ENCODE data around the gene TAPT1. TPM values are rescaled to one million over a fixed set of nuclear protein-coding genes. Genes with fewer than 3 reads are reported as not detected.

Gene TAPT1
- total and polyA plus RNA-seq, 9 of the 15 experiments (the other 6 are each of a cell fraction or from before 2014, with no cell fraction given) = 1.6 to 36.7 (median 20.7) TPM

- DNase-seq (ENCODE audit: extremely low read depth in 1 of 4, low spot score in 3 of 4) = no peak
- Histone ChIP-seq H3K27me3 (ENCODE audit: control insufficient read depth in 2 of 2, insufficient read depth in 2 of 2, low read length in 2 of 2) (0 out of 5 replicates have a peak, but pooled peaks cover 0 to 5% of the 10 kb centered on the region in 2 experiments), H3K36me3 (ENCODE audit: control insufficient read depth, insufficient read depth, low read length) (no peaks in the 10 kb centered on the region), H2AFZ (ENCODE audit: low read depth, low read length) (no peak overlapping the region), H3K27ac (ENCODE audit: extremely low read depth, low read depth, low read length) (no peak overlapping the region), H3K79me2 (ENCODE audit: control insufficient read depth, insufficient read depth, low read length) (no peaks in the 10 kb centered on the region), H3K9me1 (ENCODE audit: control insufficient read depth, insufficient read depth, low read length) (no peaks in the 10 kb centered on the region), H3K4me3 (no peak overlapping the region), H3K9ac (ENCODE audit: insufficient read depth in 1 of 2, low read depth in 2 of 2, low read length in 2 of 2) (no peak overlapping the region), H3K4me1 (replicated peaks in 1 of 2; ENCODE audit: control insufficient read depth in 2 of 2, insufficient read depth in 2 of 2, low read length in 2 of 2) (no peaks in the 10 kb centered on the region; a peak in 1 of 5 replicates), H3K4me2 (ENCODE audit: insufficient read depth, low read length) (no peak overlapping the region), H3K9me3 (replicated peaks; ENCODE audit: control insufficient read depth, insufficient read depth, low read depth, low read length) (no peaks in the 10 kb centered on the region; the same call in 1 of the 2 replicates), H4K20me1 (replicated peaks; ENCODE audit: control insufficient read depth, insufficient read depth, low read length) (no peaks in the 10 kb centered on the region)
- FAIRE-seq = no peak
- TF ChIP-seq, protein P1, sequence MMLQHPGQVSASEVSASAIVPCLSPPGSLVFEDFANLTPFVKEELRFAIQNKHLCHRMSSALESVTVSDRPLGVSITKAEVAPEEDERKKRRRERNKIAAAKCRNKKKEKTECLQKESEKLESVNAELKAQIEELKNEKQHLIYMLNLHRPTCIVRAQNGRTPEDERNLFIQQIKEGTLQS (IDR thresholded peaks at IDR 0.05) = peak; percentile 65
- TF ChIP-seq, protein P1 (CRISPR knock-in tag; conservative IDR thresholded peaks at IDR 0.05) = no peak
- TF ChIP-seq ATF4 (CRISPR knock-in tag; IDR thresholded peaks at IDR 0.05) (peak; percentile 65), FOSL1 (tag; conservative IDR thresholded peaks at IDR 0.05) (peak; percentile 74), CEBPG (CRISPR knock-in tag; IDR thresholded peaks at IDR 0.05) (no peak), CEBPG (tag; conservative IDR thresholded peaks at IDR 0.05 in 1 of 2, IDR thresholded peaks at IDR 0.05 in 1 of 2) (peak in 1 of 2 experiments; percentile 84; a peak in 3 of 4 replicates), JUND (IDR thresholded peaks at IDR 0.05; ENCODE audit: borderline replicate concordance, low read depth, low read length) (0 out of 2 replicates have a peak, but pooled peaks have one; percentile 23), JUND (tag; IDR thresholded peaks at IDR 0.05; ENCODE audit: borderline replicate concordance, low read depth, low read length) (no peak), ZNF274 (IDR thresholded peaks at IDR 0.05; ENCODE audit: borderline replicate concordance, low read depth, low read length) (no peak)
- ChIA-PET POLR2A (interaction anchor here (1.2 kb wide), 1 partner anchor 10 kb away, joined by 3 read pairs; no protein-coding TSS in a partner anchor), CTCF (ENCODE audit: low intra/inter-chr PET ratio) (no interaction called here)
- in situ Hi-C loops (cut with MboI) = loop anchor here (25.0 kb wide), 1 partner anchor 448 kb away; no protein-coding TSS in a partner anchor
- no TSS peak for BruUV-seq (replicated peaks)
- WGBS (ENCODE audit: insufficient coverage, low coverage, missing lambda C conversion rate) = 9% methylated on average over 4 of the region's 4 CpGs
- no peak for ATAC-seq
- intact Hi-C loops (cut with micrococcal nuclease) = loop anchor here (10.0 kb wide), 1 partner anchor 375 kb away; no protein-coding TSS in a partner anchor
Measured at GRCh38 chr4:16259889-16260246, 33.6 kb upstream of the TAPT1 start.

All from K562 (cell line).